ENCODE data around the gene TOLLIP.
"Not testable (repeated sequence)": the region's sequence is repeated elsewhere in the genome, so short reads cannot be mapped to it uniquely, and the experiment has no call there.

The TOLLIP gene

GRCh38 chr11:1279674-1280055 is 29.8 kb downstream of the TOLLIP start:
- DNase-seq: no peak

- DNase-seq: no peak
Observed at GRCh38 chr11:1278766-1279673, 30.4 kb downstream of the TOLLIP start.

GRCh38 chr11:1277936-1278512 is 31.4 kb downstream of the TOLLIP start:
- DNase-seq: no peak

GRCh38 chr11:1276866-1277615 is 32.4 kb downstream of the TOLLIP start:
- DNase-seq: no peak

GRCh38 chr11:1276041-1276790 is 33.2 kb downstream of the TOLLIP start:
- DNase-seq: no peak

GRCh38 chr11:1275021-1275420 is 34.4 kb downstream of the TOLLIP start:
- DNase-seq: no peak

- no peak for DNase-seq
Observed at GRCh38 chr11:1274501-1274900, 34.9 kb downstream of the TOLLIP start.

- no peak for DNase-seq
Observed at GRCh38 chr11:1272531-1272930, 36.9 kb downstream of the TOLLIP start.

- no peak for DNase-seq
Observed at GRCh38 chr11:1271927-1272326, 37.5 kb downstream of the TOLLIP start.

GRCh38 chr11:1271406-1271805 is 38.0 kb downstream of the TOLLIP start:
- DNase-seq: no peak

- no peak for DNase-seq
Observed at GRCh38 chr11:1271002-1271401, 38.4 kb downstream of the TOLLIP start.

GRCh38 chr11:1270476-1270875 is 39.0 kb downstream of the TOLLIP start:
- DNase-seq: no peak

- no peak for DNase-seq
Observed at GRCh38 chr11:1269957-1270356, 39.5 kb downstream of the TOLLIP start.

- DNase-seq: no peak
Observed at GRCh38 chr11:1267441-1268100, 41.9 kb downstream of the TOLLIP start.

GRCh38 chr11:1266976-1267375 is 42.5 kb downstream of the TOLLIP start:
- DNase-seq: not testable (repeated sequence)

- not testable (repeated sequence) for DNase-seq
Observed at GRCh38 chr11:1265480-1265879, 44.0 kb downstream of the TOLLIP start.

- peak; percentile 62 for DNase-seq
Observed at GRCh38 chr11:1264444-1264843, 45.0 kb downstream of the TOLLIP start.

- peak; percentile 17 for DNase-seq
Observed at GRCh38 chr11:1263010-1263409, 46.4 kb downstream of the TOLLIP start.

- peak; percentile 94 for DNase-seq
Observed at GRCh38 chr11:1262172-1263006, 47.0 kb downstream of the TOLLIP start.

GRCh38 chr11:1261241-1262071 is 48.0 kb downstream of the TOLLIP start:
- DNase-seq: no peak

Data from activated CD4-positive, alpha-beta T cell treated with anti-CD3 and anti-CD28 coated beads for 48 hours (primary cell).